Natural killer cell treated with Interleukin-12 subunit alpha and Interleukin-12 subunit beta and Interleukin-15 and Interleukin-18, amount 100 ng/mL, for 72 hours (primary cell): Measurements from ENCODE around the gene CD52. TPM values are rescaled to one million over a fixed set of nuclear protein-coding genes. Genes with fewer than 3 reads are reported as not detected.

Experiments
- ATAC-seq, 2 donors: fragments of 150-1000 bp; cut with Tn5 transposase in 1 of 2; sonication (Bioruptor Pico), chemical (Tn5 transposase) in 1 of 2; 2 replicates each; pipeline ENCODE4 v1.10.0; 2021
- DNase-seq: peaks from one replicate; pipeline ENCODE4 v3.0.0; 2022; ENCODE audit warnings: low spot score
- H3K27ac Mint-ChIP-seq, 2 donors: 1 replicate in 1 of 2; 2 replicates in 1 of 2; pipeline ENCODE4 v1.8.0; 2022; ENCODE audit warnings: mixed read lengths in 2 of 2, mild to moderate bottlenecking in 1 of 2, moderate library complexity in 1 of 2
- H3K27me3 Mint-ChIP-seq, 2 donors: 1 replicate in 1 of 2; 2 replicates in 1 of 2; pipeline ENCODE4 v1.8.0; 2022; ENCODE audit warnings: mixed read lengths in 2 of 2
- H3K36me3 Mint-ChIP-seq: one replicate; pipeline ENCODE4 v1.8.0; 2022; ENCODE audit warnings: mixed read lengths
- H3K4me1 Mint-ChIP-seq, 2 donors: 1 replicate in 1 of 2; 2 replicates in 1 of 2; pipeline ENCODE4 v1.8.0; 2022; ENCODE audit warnings: low read depth in 2 of 2, mixed read lengths in 2 of 2, mild to moderate bottlenecking in 1 of 2
- H3K4me3 Mint-ChIP-seq: one replicate; pipeline ENCODE4 v1.8.0; 2022; ENCODE audit warnings: mixed read lengths
- H3K9me3 Mint-ChIP-seq: 2 replicates; pipeline ENCODE4 v1.8.0; 2022; ENCODE audit warnings: mixed read lengths
- total RNA-seq, 2 donors: library from RNA; stranded (reverse); gene quantifications; one replicate each; pipeline ENCODE4 v1.2.3, GENCODE V29; 2022

Gene CD52
- total RNA-seq, result 10 to 100 TPM in 1 of 2 donors, 1 to 10 TPM in 1; 8.1 to 17.2 TPM

DNA sequence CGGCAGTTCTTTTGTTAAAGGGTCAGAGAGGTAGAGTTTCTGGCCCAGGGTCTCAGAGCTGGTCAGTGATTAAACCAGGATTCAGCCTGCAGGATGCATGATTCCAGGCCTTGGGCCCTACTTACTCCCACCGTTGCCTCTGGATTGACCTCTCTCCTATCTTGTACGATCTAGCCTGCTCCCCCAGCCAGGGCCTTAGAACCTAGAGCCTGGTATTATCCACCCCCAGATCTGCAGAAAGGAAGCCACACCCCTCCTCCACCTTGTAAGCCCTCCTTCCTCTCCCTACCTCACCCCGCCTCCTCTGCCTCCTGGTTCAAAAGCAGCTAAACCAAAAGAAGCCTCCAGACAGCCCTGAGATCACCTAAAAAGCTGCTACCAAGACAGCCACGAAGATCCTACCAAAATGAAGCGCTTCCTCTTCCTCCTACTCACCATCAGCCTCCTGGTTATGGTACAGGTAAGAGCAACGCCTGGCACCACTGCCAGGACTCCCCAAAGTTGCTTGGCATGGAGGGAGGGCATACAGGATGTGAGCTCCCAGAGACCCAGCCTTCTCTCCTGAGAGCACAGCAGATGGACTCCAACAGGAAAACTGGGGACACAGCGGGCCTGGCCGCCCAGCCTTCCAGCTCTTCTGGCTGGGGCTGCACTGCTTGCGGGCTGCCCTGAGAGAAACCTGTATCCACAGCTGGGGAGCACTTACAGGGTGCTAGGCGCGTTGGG, at the start of gene CD52:
TSS of gene CD52 (plus strand) at position 347 of the 726 bp plus-strand sequence. CDS start at position 407, 60 bp downstream.
- peaks cover 60 to 66% of the 10 kb centered on the region in 2 donors for H3K4me1 Mint-ChIP-seq
- H3K27me3 Mint-ChIP-seq, result no peaks in the 10 kb centered on the region
- ATAC-seq (peak; percentile 45 to 50), DNase-seq (no peak)
- H3K4me3 Mint-ChIP-seq, result peak within 1 kb of the TSS; percentile 82
- H3K36me3 Mint-ChIP-seq, result no peaks in the 10 kb centered on the region
- H3K9me3 Mint-ChIP-seq, result no peaks in the 10 kb centered on the region
- peak within 1 kb of the TSS; percentile 56 to 86 for H3K27ac Mint-ChIP-seq

DNA sequence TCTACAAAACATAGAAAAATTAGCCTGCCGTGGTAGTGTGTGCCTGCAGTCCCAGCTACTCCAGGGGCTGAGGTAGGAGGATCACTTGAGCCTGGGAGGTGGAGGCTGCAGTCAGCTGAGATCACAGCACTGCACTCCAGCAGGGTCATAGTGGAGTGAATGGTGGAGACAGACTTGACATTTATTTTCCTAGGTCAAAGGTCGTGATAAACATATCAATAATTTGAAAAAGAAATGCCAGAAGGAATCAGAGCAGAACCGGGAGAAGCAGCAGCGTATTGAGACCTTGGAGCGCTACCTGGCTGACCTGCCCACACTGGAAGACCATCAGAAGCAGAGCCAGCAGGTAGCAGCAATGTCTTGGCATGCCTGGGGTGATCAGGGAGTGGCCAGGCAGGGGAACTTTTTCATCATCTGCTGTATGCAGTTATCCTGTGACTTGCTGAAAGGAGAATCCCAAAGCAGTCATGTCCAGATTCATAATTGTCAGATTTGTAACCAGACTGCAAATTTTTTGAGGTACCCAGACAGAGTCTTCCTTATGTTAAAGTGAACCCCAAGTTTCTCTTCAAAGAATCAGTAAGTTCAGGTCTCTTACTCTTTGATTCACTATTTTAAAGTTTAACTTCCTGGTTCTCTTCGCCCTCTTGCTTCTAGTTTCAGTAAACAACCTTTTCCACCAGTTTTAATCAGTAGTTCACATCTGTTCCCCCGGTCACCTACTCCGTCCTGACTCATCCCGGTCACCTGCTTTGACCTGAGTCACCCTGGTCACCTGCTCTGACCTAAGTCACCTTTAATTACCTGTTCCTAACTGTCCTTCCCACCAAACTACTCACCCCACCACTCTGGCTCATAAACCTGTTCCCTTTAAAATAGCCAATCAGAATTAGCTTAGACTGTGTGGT, 49.2 kb upstream of the CD52 start:
- peaks cover 6% of the 10 kb centered on the region for H3K9me3 Mint-ChIP-seq
- no peak for ATAC-seq
- no peak overlapping the region for H3K27ac Mint-ChIP-seq

GRCh38 chr1:26269198-26269550, 48.6 kb upstream of the CD52 start:
- peaks cover under 1 to 2% of the 10 kb centered on the region in 2 donors for H3K4me1 Mint-ChIP-seq
- ATAC-seq (no peak), DNase-seq (no peak)
- peaks cover 47% of the 10 kb centered on the region for H3K36me3 Mint-ChIP-seq
- no peaks in the 10 kb centered on the region for H3K27me3 Mint-ChIP-seq
- H3K27ac Mint-ChIP-seq, result no peak overlapping the region
- no peak overlapping the region for H3K4me3 Mint-ChIP-seq
- H3K9me3 Mint-ChIP-seq, result peaks cover 6% of the 10 kb centered on the region

More for the DNA sequence above, 49.2 kb upstream of the CD52 start:
- H3K4me3 Mint-ChIP-seq, result no peak overlapping the region
- peaks cover 52% of the 10 kb centered on the region for H3K36me3 Mint-ChIP-seq
- no peak for DNase-seq
- no peaks in the 10 kb centered on the region for H3K27me3 Mint-ChIP-seq
- no peaks in the 10 kb centered on the region for H3K4me1 Mint-ChIP-seq

DNA sequence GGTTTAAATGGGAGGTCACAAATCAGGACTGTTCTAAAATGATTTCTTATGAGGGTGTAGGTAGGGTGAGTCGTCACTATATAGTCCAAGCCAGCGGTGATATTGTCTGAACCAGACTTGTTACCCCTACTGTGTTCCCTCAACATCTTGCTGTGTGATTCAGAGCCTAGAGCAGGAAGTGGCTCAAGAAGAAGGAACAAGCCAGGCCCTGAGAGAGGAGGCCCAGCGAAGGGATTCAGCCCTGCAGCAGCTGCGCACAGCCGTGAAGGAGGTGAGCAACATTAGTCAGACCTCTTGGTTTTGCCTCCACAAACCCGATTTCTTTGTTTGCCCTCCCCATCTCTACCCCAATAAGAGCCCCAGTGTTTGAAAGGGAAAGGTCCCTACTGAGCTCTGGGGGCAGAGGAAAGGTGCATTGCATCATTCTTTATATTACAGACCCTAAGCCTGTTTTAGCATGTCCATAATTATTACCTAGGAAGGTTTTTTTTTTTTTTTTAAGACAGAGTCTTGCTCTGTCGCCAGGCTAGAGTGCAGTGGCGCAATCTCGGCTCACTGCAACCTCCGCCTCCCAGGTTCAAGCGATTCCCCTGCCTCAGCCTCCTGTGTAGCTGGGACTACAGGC, 42.8 kb upstream of the CD52 start:
- Mint-ChIP-seq H3K36me3 (peaks cover 20% of the 10 kb centered on the region), H3K4me1 (peaks cover 45 to 49% of the 10 kb centered on the region in 2 donors), H3K9me3 (no peaks in the 10 kb centered on the region), H3K27ac (peak overlapping the region; percentile 17 to 84), H3K27me3 (no peaks in the 10 kb centered on the region), H3K4me3 (no peak overlapping the region)
- ATAC-seq (no peak), DNase-seq (no peak)

GRCh38 chr1:26275580-26276431, 42.0 kb upstream of the CD52 start:
- H3K4me3 Mint-ChIP-seq, result peak overlapping the region; percentile 86
- peak; percentile 82 for DNase-seq
- peaks cover 48 to 54% of the 10 kb centered on the region in 2 donors for H3K4me1 Mint-ChIP-seq
- H3K27me3 Mint-ChIP-seq, result no peaks in the 10 kb centered on the region
- H3K36me3 Mint-ChIP-seq, result peaks cover 16% of the 10 kb centered on the region
- ATAC-seq, result peak; percentile 84
- no peaks in the 10 kb centered on the region for H3K9me3 Mint-ChIP-seq
- H3K27ac Mint-ChIP-seq, result peak overlapping the region; percentile 75 to 84

- Mint-ChIP-seq H3K9me3 (no peaks in the 10 kb centered on the region), H3K4me1 (peaks cover 54 to 61% of the 10 kb centered on the region in 2 donors), H3K4me3 (peak overlapping the region; percentile 86), H3K27me3 (no peaks in the 10 kb centered on the region), H3K27ac (peak overlapping the region; percentile 75 to 84), H3K36me3 (peaks cover 11% of the 10 kb centered on the region)
- ATAC-seq (no peak), DNase-seq (no peak)
These were observed 41.3 kb upstream of the CD52 start for GRCh38 chr1:26276432-26276838.

DNA sequence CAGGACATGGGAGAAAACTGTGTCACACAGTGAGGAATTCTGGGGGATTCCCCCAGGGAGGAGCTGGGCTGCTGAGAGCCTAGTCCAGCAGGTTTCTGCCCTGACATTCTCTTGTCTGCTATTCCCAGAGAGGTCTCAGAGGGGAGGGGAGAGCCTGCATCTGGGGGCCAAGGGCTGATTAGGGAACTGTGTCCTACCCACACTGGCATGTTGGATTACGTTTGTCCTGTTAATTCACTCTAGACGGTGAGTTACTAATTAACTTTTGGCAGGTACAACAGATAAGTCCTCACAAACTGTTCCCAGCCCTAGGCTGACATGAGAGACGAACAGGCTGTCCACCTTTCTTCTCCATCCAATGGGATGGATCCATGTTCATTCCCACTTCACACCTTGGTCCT, 40.5 kb upstream of the CD52 start:
- Mint-ChIP-seq H3K36me3 (peaks cover 5% of the 10 kb centered on the region), H3K9me3 (no peaks in the 10 kb centered on the region), H3K4me3 (peak overlapping the region; percentile 93), H3K27me3 (no peaks in the 10 kb centered on the region), H3K27ac (peak overlapping the region; percentile 75 to 84), H3K4me1 (peaks cover 57 to 64% of the 10 kb centered on the region in 2 donors)
- ATAC-seq, result no peak
- DNase-seq, result no peak

- Mint-ChIP-seq H3K27ac (peak overlapping the region; percentile 75 to 84), H3K36me3 (peaks cover 5% of the 10 kb centered on the region), H3K4me3 (peak overlapping the region; percentile 93), H3K9me3 (no peaks in the 10 kb centered on the region), H3K4me1 (peaks cover 61 to 66% of the 10 kb centered on the region in 2 donors), H3K27me3 (no peaks in the 10 kb centered on the region)
- ATAC-seq (no peak), DNase-seq (no peak)
These were observed 40.0 kb upstream of the CD52 start for GRCh38 chr1:26277719-26278118.

DNA sequence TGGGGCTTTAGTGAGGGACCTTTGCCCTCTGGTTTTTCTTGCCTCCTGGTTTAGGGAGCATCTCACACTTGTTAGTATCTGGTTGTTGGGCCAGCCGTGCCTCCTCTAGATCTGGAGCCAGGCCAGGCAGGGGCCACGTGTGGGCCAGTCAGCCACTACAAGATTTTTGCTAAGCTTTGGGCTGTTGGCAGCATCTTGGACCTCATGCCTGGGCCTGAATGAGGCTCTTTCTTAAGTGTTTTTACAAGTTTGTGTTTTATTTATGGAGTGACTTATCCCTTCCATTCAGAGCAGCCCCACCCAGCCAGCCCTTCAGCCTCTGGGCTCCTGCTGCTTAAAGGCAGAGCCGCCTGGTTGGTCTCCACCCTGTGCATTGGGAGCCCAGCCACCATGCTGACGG, 39.5 kb upstream of the CD52 start:
- H3K4me1 Mint-ChIP-seq, result peaks cover 67 to 72% of the 10 kb centered on the region in 2 donors
- no peaks in the 10 kb centered on the region for H3K9me3 Mint-ChIP-seq
- no peak for ATAC-seq
- peak overlapping the region; percentile 93 for H3K4me3 Mint-ChIP-seq
- peaks cover 5% of the 10 kb centered on the region for H3K36me3 Mint-ChIP-seq
- H3K27ac Mint-ChIP-seq, result peak overlapping the region; percentile 75 to 84
- DNase-seq, result no peak
- no peaks in the 10 kb centered on the region for H3K27me3 Mint-ChIP-seq

GRCh38 chr1:26278724-26279455, 38.9 kb upstream of the CD52 start:
- no peaks in the 10 kb centered on the region for H3K9me3 Mint-ChIP-seq
- peak overlapping the region; percentile 75 to 84 for H3K27ac Mint-ChIP-seq
- no peaks in the 10 kb centered on the region for H3K27me3 Mint-ChIP-seq
- peak overlapping the region; percentile 93 for H3K4me3 Mint-ChIP-seq
- peaks cover 72 to 77% of the 10 kb centered on the region in 2 donors for H3K4me1 Mint-ChIP-seq
- DNase-seq (no peak), ATAC-seq (peak in 1 of 2 donors; percentile 2)
- peaks cover 5% of the 10 kb centered on the region for H3K36me3 Mint-ChIP-seq

GRCh38 chr1:26279456-26280332, 38.1 kb upstream of the CD52 start, which contains the start of gene SH3BGRL3:
SH3BGRL3 (plus strand) TSS chr1:26280086; CDS start chr1:26280156, 70 bp downstream.
- Mint-ChIP-seq H3K36me3 (peaks cover 5% of the 10 kb centered on the region), H3K27ac (peak within 1 kb of the TSS; percentile 75 to 84), H3K4me1 (peaks cover 73 to 77% of the 10 kb centered on the region in 2 donors), H3K27me3 (no peaks in the 10 kb centered on the region), H3K9me3 (no peaks in the 10 kb centered on the region), H3K4me3 (peak within 1 kb of the TSS; percentile 93)
- DNase-seq (peak; percentile 92), ATAC-seq (peak; percentile 83 to 85)
